ENCODE results near the gene TRAFD1.

- TF ChIP-seq CTCF (conservative IDR thresholded peaks at IDR 0.05; ENCODE audit: low read depth in 2 of 2) = no peak
- no peak for TF ChIP-seq EZH2 (IDR thresholded peaks at IDR 0.05; ENCODE audit: low read depth, unreplicated experiment)
- no peak for TF ChIP-seq EZH2phosphoT487 (IDR thresholded peaks at IDR 0.05; ENCODE audit: unreplicated experiment)
- TF ChIP-seq CREB1 (CRISPR knock-in tag; IDR thresholded peaks at IDR 0.05; ENCODE audit: low read depth) = no peak
- no peak for TF ChIP-seq POLR2AphosphoS5 (IDR thresholded peaks at IDR 0.05; ENCODE audit: low read depth)
- no peak for TF ChIP-seq REST (IDR thresholded peaks at IDR 0.05; ENCODE audit: unreplicated experiment)
- no peak for TF ChIP-seq ZNF114 (CRISPR knock-in tag; IDR thresholded peaks at IDR 0.05)
- no peak for TF ChIP-seq STAT1 (IDR thresholded peaks at IDR 0.05; ENCODE audit: unreplicated experiment)
- TF ChIP-seq JUNB (IDR thresholded peaks at IDR 0.05; ENCODE audit: unreplicated experiment) = no peak
- TF ChIP-seq ZNF462 (CRISPR knock-in tag; IDR thresholded peaks at IDR 0.05) = no peak
These were observed 73.8 kb downstream of the TRAFD1 start for GRCh38 chr12:112199136-112199535.
